ENCODE data around the gene UQCRHL.
"Not testable (repeated sequence)": the region's sequence is repeated elsewhere in the genome, so short reads cannot be mapped to it uniquely, and the experiment has no call there.

UQCRHL gene

DNA sequence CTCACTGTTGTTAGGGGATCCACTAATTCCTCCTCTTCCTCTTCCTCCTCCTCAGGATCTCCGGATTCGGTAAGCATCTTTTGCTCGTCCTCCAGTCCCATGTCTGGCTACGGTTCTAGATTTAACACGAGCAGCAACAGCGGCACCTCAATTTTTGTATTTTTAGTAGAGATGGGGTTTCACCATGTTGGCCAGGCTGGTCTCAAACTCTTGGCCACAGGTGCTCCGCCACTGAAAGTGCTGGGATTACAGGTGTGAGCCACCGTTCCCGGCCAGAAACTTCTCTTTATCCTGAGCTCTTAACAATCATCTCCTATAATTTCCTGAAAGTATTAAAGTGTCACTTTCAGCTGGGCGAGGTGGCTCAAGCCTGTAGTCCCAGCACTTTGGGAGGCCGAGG is at the start of gene UQCRHL:
Gene UQCRHL (minus strand): TSS at position 101 of the 400 bp plus-strand sequence. CDS start 0 bp downstream, at position 101.
- not testable (repeated sequence) for H3K9me3 ChIP-seq (ENCODE audit: insufficient read depth, low read length, severe bottlenecking); H4K20me1 ChIP-seq (ENCODE audit: insufficient read depth, low read length); DNase-seq; H3K36me3 ChIP-seq (ENCODE audit: insufficient read depth, low read length); H3K27ac ChIP-seq (ENCODE audit: low read length); H3K9ac ChIP-seq (ENCODE audit: low read depth, low read length); ATAC-seq (ENCODE audit: insufficient read depth, low read depth); H3K27me3 ChIP-seq (ENCODE audit: insufficient read depth, low read length, poor library complexity); H3K4me1 ChIP-seq (ENCODE audit: insufficient read depth, low read length); H3K4me2 ChIP-seq (ENCODE audit: insufficient read depth, low read length); H2AFZ ChIP-seq (ENCODE audit: low read depth, low read length); H3K79me2 ChIP-seq (ENCODE audit: insufficient read depth, low read length); H3K4me3 ChIP-seq (ENCODE audit: low read depth in 1 of 2, low read length in 2 of 2)

DNA sequence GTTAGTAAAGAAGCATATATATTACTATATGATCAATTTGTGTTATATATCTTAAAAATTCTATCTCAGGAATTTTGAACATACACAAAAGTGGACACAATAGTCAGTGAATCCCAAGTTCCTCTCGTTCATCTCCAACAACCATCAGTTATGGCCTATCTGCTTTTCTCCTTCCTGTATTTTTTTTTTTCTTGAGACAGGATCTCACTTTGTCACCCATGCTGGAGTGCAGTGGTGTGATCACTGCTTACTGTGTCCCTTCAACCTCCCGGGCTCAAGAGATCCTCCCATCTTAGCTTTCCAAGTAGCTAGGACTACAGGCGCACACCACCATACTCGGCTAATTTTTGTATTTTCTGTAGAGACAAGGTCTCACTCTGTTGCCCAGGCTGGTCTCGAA is 49.4 kb upstream of the UQCRHL start:
- Histone ChIP-seq H3K4me3 (ENCODE audit: low read depth in 1 of 2, low read length in 2 of 2) (no peak overlapping the region), H3K36me3 (ENCODE audit: insufficient read depth, low read length) (peaks cover 7% of the 10 kb centered on the region; the same call in 1 of the 2 replicates), H3K4me2 (ENCODE audit: insufficient read depth, low read length) (no peak overlapping the region), H3K4me1 (ENCODE audit: insufficient read depth, low read length) (peaks cover 10% of the 10 kb centered on the region; the same call in 1 of the 2 replicates), H3K27me3 (ENCODE audit: insufficient read depth, low read length, poor library complexity) (no peaks in the 10 kb centered on the region), H3K79me2 (ENCODE audit: insufficient read depth, low read length) (peaks cover 97% of the 10 kb centered on the region), H3K27ac (ENCODE audit: low read length) (no peak overlapping the region), H3K9ac (ENCODE audit: low read depth, low read length) (no peak overlapping the region), H2AFZ (ENCODE audit: low read depth, low read length) (no peak overlapping the region), H3K9me3 (ENCODE audit: insufficient read depth, low read length, severe bottlenecking) (no peaks in the 10 kb centered on the region), H4K20me1 (ENCODE audit: insufficient read depth, low read length) (peaks cover 65% of the 10 kb centered on the region)
- DNase-seq (no peak), ATAC-seq (ENCODE audit: insufficient read depth, low read depth) (no peak)
- TF ChIP-seq, protein P1, sequence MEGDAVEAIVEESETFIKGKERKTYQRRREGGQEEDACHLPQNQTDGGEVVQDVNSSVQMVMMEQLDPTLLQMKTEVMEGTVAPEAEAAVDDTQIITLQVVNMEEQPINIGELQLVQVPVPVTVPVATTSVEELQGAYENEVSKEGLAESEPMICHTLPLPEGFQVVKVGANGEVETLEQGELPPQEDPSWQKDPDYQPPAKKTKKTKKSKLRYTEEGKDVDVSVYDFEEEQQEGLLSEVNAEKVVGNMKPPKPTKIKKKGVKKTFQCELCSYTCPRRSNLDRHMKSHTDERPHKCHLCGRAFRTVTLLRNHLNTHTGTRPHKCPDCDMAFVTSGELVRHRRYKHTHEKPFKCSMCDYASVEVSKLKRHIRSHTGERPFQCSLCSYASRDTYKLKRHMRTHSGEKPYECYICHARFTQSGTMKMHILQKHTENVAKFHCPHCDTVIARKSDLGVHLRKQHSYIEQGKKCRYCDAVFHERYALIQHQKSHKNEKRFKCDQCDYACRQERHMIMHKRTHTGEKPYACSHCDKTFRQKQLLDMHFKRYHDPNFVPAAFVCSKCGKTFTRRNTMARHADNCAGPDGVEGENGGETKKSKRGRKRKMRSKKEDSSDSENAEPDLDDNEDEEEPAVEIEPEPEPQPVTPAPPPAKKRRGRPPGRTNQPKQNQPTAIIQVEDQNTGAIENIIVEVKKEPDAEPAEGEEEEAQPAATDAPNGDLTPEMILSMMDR (IDR thresholded peaks at IDR 0.05; ENCODE audit: borderline replicate concordance, extremely low read depth, low read length, poor library complexity, severe bottlenecking), result no peak
- TF ChIP-seq EZH2 (IDR thresholded peaks at IDR 0.05; ENCODE audit: borderline replicate concordance, low read depth, low read length, severe bottlenecking), result no peak

DNA sequence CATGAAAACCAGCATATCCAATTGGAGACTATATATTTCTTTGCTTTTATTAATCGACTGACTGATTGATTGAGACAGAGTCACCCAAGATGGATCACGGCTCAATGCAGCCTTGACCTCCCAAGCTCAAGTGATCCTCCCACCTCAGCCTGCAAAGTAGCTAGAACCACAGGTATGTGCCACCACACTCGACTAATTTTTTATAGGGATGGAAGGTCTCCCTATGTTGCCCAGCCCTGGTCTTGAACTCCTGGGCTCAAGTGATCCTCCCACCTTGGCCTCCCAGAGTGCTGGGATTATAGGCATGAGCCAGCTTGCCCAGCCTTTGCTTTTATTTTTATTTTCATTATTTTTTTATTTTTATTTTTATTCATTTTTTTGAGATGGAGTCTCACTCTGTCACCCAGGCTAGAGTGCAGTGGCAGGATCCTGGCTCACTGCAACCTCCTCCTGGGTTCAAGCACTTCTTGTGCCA is 45.4 kb upstream of the UQCRHL start:
- TF ChIP-seq, protein P1 (IDR thresholded peaks at IDR 0.05; ENCODE audit: borderline replicate concordance, extremely low read depth, low read length, poor library complexity, severe bottlenecking), result no peak
- no peak for TF ChIP-seq EZH2 (IDR thresholded peaks at IDR 0.05; ENCODE audit: borderline replicate concordance, low read depth, low read length, severe bottlenecking)
- no peak overlapping the region for H3K27ac ChIP-seq (ENCODE audit: low read length)
- ATAC-seq (ENCODE audit: insufficient read depth, low read depth), result no peak
- no peaks in the 10 kb centered on the region for H3K27me3 ChIP-seq (ENCODE audit: insufficient read depth, low read length, poor library complexity)
- H3K36me3 ChIP-seq (ENCODE audit: insufficient read depth, low read length), result peaks cover 5% of the 10 kb centered on the region
- peaks cover 33% of the 10 kb centered on the region for H3K4me1 ChIP-seq (ENCODE audit: insufficient read depth, low read length)
- no peak overlapping the region for H2AFZ ChIP-seq (ENCODE audit: low read depth, low read length)
- peaks cover 99% of the 10 kb centered on the region for H3K79me2 ChIP-seq (ENCODE audit: insufficient read depth, low read length)
- H3K9me3 ChIP-seq (ENCODE audit: insufficient read depth, low read length, severe bottlenecking), result no peaks in the 10 kb centered on the region
- H3K9ac ChIP-seq (ENCODE audit: low read depth, low read length), result no peak overlapping the region
- H4K20me1 ChIP-seq (ENCODE audit: insufficient read depth, low read length), result peaks cover 42% of the 10 kb centered on the region; the same call in 1 of the 2 replicates
- H3K4me3 ChIP-seq (ENCODE audit: low read depth in 1 of 2, low read length in 2 of 2), result no peak overlapping the region
- DNase-seq, result no peak
- H3K4me2 ChIP-seq (ENCODE audit: insufficient read depth, low read length), result no peak overlapping the region

DNA sequence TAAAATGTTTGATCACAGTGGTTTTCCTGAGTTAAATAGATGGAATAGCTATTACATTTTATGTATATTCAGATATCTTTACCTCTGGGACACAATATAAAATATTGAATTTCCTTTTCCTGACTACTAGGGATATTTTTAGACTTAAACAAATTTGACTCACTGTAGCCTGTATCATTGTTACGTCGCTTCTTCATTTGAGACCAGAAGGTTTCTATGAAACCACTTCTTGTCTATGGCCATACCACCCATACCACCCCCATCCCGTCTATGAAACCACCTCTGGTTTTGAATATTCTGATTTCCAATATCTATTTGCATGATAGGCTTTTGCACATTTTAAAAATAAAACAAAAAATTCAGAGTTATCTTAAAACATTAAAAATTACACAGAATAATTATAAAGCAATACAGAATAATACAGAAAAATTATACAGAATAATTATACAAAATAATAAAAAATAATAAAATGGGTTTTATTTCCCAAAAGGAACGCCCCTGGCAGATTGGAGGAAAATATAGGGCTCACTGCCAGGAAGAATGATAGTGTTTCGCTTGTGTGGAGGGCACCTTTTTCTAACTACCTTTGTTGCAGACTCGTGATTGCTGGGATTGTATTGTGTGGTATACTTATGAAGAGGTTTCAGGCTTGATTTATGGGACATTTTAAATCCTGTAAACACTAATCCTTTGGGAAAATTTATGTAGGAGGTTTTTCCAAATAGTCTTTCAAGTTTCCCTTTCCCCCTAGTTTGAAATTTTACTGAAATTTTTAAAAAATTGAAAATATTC is 44.8 kb upstream of the UQCRHL start:
- no peaks in the 10 kb centered on the region for H3K9me3 ChIP-seq (ENCODE audit: insufficient read depth, low read length, severe bottlenecking)
- H3K36me3 ChIP-seq (ENCODE audit: insufficient read depth, low read length), result peaks cover 5% of the 10 kb centered on the region
- DNase-seq, result no peak
- TF ChIP-seq EZH2 (IDR thresholded peaks at IDR 0.05; ENCODE audit: borderline replicate concordance, low read depth, low read length, severe bottlenecking), result no peak
- TF ChIP-seq, protein P1 (IDR thresholded peaks at IDR 0.05; ENCODE audit: borderline replicate concordance, extremely low read depth, low read length, poor library complexity, severe bottlenecking), result no peak
- no peaks in the 10 kb centered on the region for H3K27me3 ChIP-seq (ENCODE audit: insufficient read depth, low read length, poor library complexity)
- peaks cover 33% of the 10 kb centered on the region for H3K4me1 ChIP-seq (ENCODE audit: insufficient read depth, low read length)
- peaks cover 38% of the 10 kb centered on the region; the same call in 1 of the 2 replicates for H4K20me1 ChIP-seq (ENCODE audit: insufficient read depth, low read length)
- H3K27ac ChIP-seq (ENCODE audit: low read length), result no peak overlapping the region
- peaks cover 96% of the 10 kb centered on the region for H3K79me2 ChIP-seq (ENCODE audit: insufficient read depth, low read length)
- peak overlapping the region; percentile 84; the same call in 1 of the 2 replicates for H3K4me2 ChIP-seq (ENCODE audit: insufficient read depth, low read length)
- no peak for ATAC-seq (ENCODE audit: insufficient read depth, low read depth)
- no peak overlapping the region for H3K9ac ChIP-seq (ENCODE audit: low read depth, low read length)
- H3K4me3 ChIP-seq (ENCODE audit: low read depth in 1 of 2, low read length in 2 of 2), result no peak overlapping the region
- no peak overlapping the region for H2AFZ ChIP-seq (ENCODE audit: low read depth, low read length)

All from DND-41 (cell line).